GM19035 (cell line): ENCODE measurements around the gene CD300LB.
"Not testable (repeated sequence)": the region's sequence is repeated elsewhere in the genome, so short reads cannot be mapped to it uniquely, and the experiment has no call there.

Experiments used
- ATAC-seq: cut with Tn5 transposase; IDR thresholded peaks from one replicate; pipeline ENCODE4 v1.9.1; 2021; ENCODE audit not compliant: unreplicated experiment

CD300LB gene

GRCh38 chr17:74531231-74531761, at the start of gene CD300LB:
TSS of gene CD300LB (minus strand) at chr17:74531475. CDS start at chr17:74531350, 125 bp downstream.
- ATAC-seq: no peak

GRCh38 chr17:74579900-74580299, 48.6 kb upstream of the CD300LB start:
- ATAC-seq: no peak

- ATAC-seq: no peak
Observed at GRCh38 chr17:74578979-74579378, 47.7 kb upstream of the CD300LB start.

GRCh38 chr17:74574489-74575142, 43.3 kb upstream of the CD300LB start:
- ATAC-seq: no peak

- ATAC-seq: not testable (repeated sequence)
Observed at GRCh38 chr17:74573635-74574034, 42.4 kb upstream of the CD300LB start.

- ATAC-seq: no peak
Observed at GRCh38 chr17:74573169-74573568, 41.9 kb upstream of the CD300LB start.

GRCh38 chr17:74571621-74572270, 40.5 kb upstream of the CD300LB start:
- no peak for ATAC-seq

- no peak for ATAC-seq
Observed at GRCh38 chr17:74569020-74570003, 38.0 kb upstream of the CD300LB start.

- no peak for ATAC-seq
Observed at GRCh38 chr17:74568106-74568873, 37.0 kb upstream of the CD300LB start.

- no peak for ATAC-seq
Observed at GRCh38 chr17:74567397-74567796, 36.1 kb upstream of the CD300LB start, which contains the start of gene CD300H. TSS of gene CD300H (minus strand) at chr17:74567509.

- ATAC-seq: no peak
Observed at GRCh38 chr17:74566132-74566753, 35.0 kb upstream of the CD300LB start.

GRCh38 chr17:74565126-74565525, 33.9 kb upstream of the CD300LB start:
- ATAC-seq: no peak

- no peak for ATAC-seq
Observed at GRCh38 chr17:74563358-74563757, 32.1 kb upstream of the CD300LB start.

GRCh38 chr17:74561586-74561985, 30.3 kb upstream of the CD300LB start:
- no peak for ATAC-seq

- no peak for ATAC-seq
Observed at GRCh38 chr17:74558882-74559519, 27.7 kb upstream of the CD300LB start.

- ATAC-seq: not testable (repeated sequence)
Observed at GRCh38 chr17:74558402-74558801, 27.1 kb upstream of the CD300LB start.

- no peak for ATAC-seq
Observed at GRCh38 chr17:74555427-74555940, 24.2 kb upstream of the CD300LB start.

- ATAC-seq: no peak
Observed at GRCh38 chr17:74554909-74555308, 23.6 kb upstream of the CD300LB start.

- no peak for ATAC-seq
Observed at GRCh38 chr17:74552037-74552436, 20.8 kb upstream of the CD300LB start.
